HL-60 (cell line): ENCODE results near the gene ATG101.
A peak's percentile ranks its signal among the peaks of the same experiment; 100 is the strongest.

Source experiments
- DNase-seq, 2 experiments: peaks; one replicate each; pipeline ENCODE4 v3.0.0-alpha.2; 2010 to 2020; ENCODE audit warnings: low read depth in 1 of 2, low spot score in 1 of 2
- H3K27ac ChIP-seq: fragments of 250-450 bp; sonication (Bioruptor Pico); replicated peaks from 2 replicates; pipeline ENCODE4 v1.5.1; 2020; ENCODE audit warnings: mild to moderate bottlenecking, moderate library complexity
- H3K27me3 ChIP-seq: fragments of 250-450 bp; sonication (Bioruptor Pico); 2 replicates; pipeline ENCODE4 v1.5.1; 2021; ENCODE audit warnings: mild to moderate bottlenecking, moderate library complexity; ENCODE audit not compliant: insufficient read depth, poor library complexity, severe bottlenecking
- H3K4me3 ChIP-seq: replicated peaks from 2 replicates; pipeline ENCODE4 v1.5.1; 2011; ENCODE audit warnings: mild to moderate bottlenecking, control low read depth, low read length; ENCODE audit not compliant: insufficient read depth
- CTCF ChIP-seq: IDR thresholded peaks from one replicate; pipeline ENCODE4 v1.5.1; 2011; ENCODE audit warnings: low read length, control low read depth, inconsistent platforms; ENCODE audit not compliant: insufficient read depth
- GABPA ChIP-seq: IDR thresholded peaks from 2 replicates; pipeline ENCODE4 v1.6.1; 2012; ENCODE audit warnings: low read depth
- POLR2AphosphoS5 ChIP-seq: IDR thresholded peaks from 2 replicates; pipeline ENCODE4 v1.6.1; 2012; ENCODE audit warnings: low read depth
- REST ChIP-seq: IDR thresholded peaks from 2 replicates; pipeline ENCODE4 v1.6.1; 2012; ENCODE audit warnings: low read depth; ENCODE audit not compliant: insufficient replicate concordance
- SPI1 ChIP-seq: IDR thresholded peaks from 2 replicates; pipeline ENCODE4 v1.6.1; 2012; ENCODE audit warnings: low read depth, mild to moderate bottlenecking, borderline replicate concordance

The ATG101 gene

GRCh38 chr12:52119398-52120254 is 49.8 kb downstream of the ATG101 start:
- peak in 1 of 2 experiments; percentile 24 for DNase-seq
- no peak for TF ChIP-seq SPI1
- peak; percentile 23 for TF ChIP-seq CTCF
- Histone ChIP-seq H3K27ac (no peak overlapping the region), H3K4me3 (no peak overlapping the region), H3K27me3 (peaks cover 2% of the 10 kb centered on the region)

GRCh38 chr12:52120951-52121823 is 51.4 kb downstream of the ATG101 start:
- H3K27me3 ChIP-seq: peaks cover 2% of the 10 kb centered on the region
- TF ChIP-seq GABPA (no peak), SPI1 (no peak), CTCF (no peak), REST (no peak), POLR2AphosphoS5 (no peak)

GRCh38 chr12:52121824-52122539 is 52.2 kb downstream of the ATG101 start:
- H3K4me3 ChIP-seq: no peak overlapping the region
- peak in 1 of 2 experiments; percentile 57 for DNase-seq
- TF ChIP-seq CTCF (peak; percentile 61), POLR2AphosphoS5 (no peak), GABPA (no peak), REST (no peak), SPI1 (no peak)
- H3K27me3 ChIP-seq: peaks cover 4% of the 10 kb centered on the region
- H3K27ac ChIP-seq: no peak overlapping the region

More at GRCh38 chr12:52120951-52121823, 51.4 kb downstream of the ATG101 start:
- no peak overlapping the region for H3K27ac ChIP-seq
- no peak overlapping the region for H3K4me3 ChIP-seq
- DNase-seq: no peak
